Nephron progenitor cell (in vitro differentiated cells): ENCODE measurements around the gene WIPF2.

Source experiments
- DNase-seq: peaks from one replicate; pipeline ENCODE4 v3.0.0; 2021
- H3K27ac Mint-ChIP-seq: 2 replicates; pipeline ENCODE4 v1.8.0; 2021; ENCODE audit warnings: mild to moderate bottlenecking, moderate library complexity, mixed read lengths
- H3K27me3 Mint-ChIP-seq: 2 replicates; pipeline ENCODE4 v1.8.0; 2021; ENCODE audit warnings: mild to moderate bottlenecking, low read depth, mixed read lengths; ENCODE audit not compliant: poor library complexity
- H3K36me3 Mint-ChIP-seq: 2 replicates; pipeline ENCODE4 v1.8.0; 2021; ENCODE audit warnings: low read depth, mixed read lengths
- H3K4me1 Mint-ChIP-seq: 2 replicates; pipeline ENCODE4 v1.8.0; 2021; ENCODE audit warnings: mixed read lengths
- H3K4me3 Mint-ChIP-seq: 2 replicates; pipeline ENCODE4 v1.8.0; 2021; ENCODE audit warnings: mild to moderate bottlenecking, moderate library complexity, mixed read lengths
- H3K9me3 Mint-ChIP-seq: 2 replicates; pipeline ENCODE4 v1.8.0; 2021; ENCODE audit warnings: mild to moderate bottlenecking, moderate library complexity, mixed read lengths
- CTCF ChIP-seq: fragments of 200-600 bp; sonication (generic); IDR thresholded peaks from 2 replicates; pipeline ENCODE4 v1.5.0; 2021; ENCODE audit warnings: antibody characterized with exemption

The WIPF2 gene

GRCh38 chr17:40307001-40307730 is 88.1 kb downstream of the WIPF2 start:
- Mint-ChIP-seq H3K9me3 (no peaks in the 10 kb centered on the region), H3K27me3 (peaks cover 5% of the 10 kb centered on the region), H3K4me1 (peaks cover 27% of the 10 kb centered on the region), H3K27ac (no peak overlapping the region), H3K36me3 (peaks cover 5% of the 10 kb centered on the region), H3K4me3 (no peak overlapping the region)
- no peak for DNase-seq
- no peak for TF ChIP-seq CTCF

DNA sequence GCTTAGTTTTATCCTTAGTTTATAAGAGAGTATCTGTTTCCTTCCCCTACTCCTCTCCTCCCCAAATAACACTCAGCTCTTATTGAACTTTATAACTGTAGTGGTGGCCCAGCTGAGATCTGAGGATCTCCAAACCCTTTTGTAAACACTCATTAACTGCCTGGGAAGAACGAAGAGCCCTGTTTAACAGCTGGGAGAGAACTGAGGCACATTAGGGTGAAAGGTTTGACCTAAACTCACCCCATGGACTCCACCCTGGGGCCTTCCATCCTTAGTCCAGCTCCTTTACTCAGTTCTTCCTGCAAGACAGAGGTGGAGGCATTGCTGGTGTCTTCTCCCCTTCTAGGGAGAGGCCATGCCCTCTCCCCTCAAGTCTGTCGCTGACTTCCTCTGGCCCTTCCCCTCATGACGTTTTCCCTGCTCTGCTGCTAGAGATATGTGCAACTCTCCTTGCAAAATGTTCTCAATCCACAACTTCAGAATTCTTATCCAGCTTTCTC is 88.7 kb downstream of the WIPF2 start:
- Mint-ChIP-seq H3K4me1 (peaks cover 27% of the 10 kb centered on the region), H3K27ac (no peak overlapping the region), H3K36me3 (no peaks in the 10 kb centered on the region), H3K9me3 (no peaks in the 10 kb centered on the region), H3K4me3 (no peak overlapping the region), H3K27me3 (peaks cover 7% of the 10 kb centered on the region)
- TF ChIP-seq CTCF: no peak
- DNase-seq: no peak

- Mint-ChIP-seq H3K4me3 (no peak within 1 kb of the TSS), H3K27ac (no peak within 1 kb of the TSS), H3K36me3 (no peaks in the 10 kb centered on the region), H3K4me1 (peaks cover 12% of the 10 kb centered on the region), H3K27me3 (peaks cover 8% of the 10 kb centered on the region), H3K9me3 (no peaks in the 10 kb centered on the region)
- TF ChIP-seq CTCF: no peak
- peak; percentile 63 for DNase-seq
These were observed 90.2 kb downstream of the WIPF2 start, which contains the start of gene RARA for GRCh38 chr17:40309031-40309948. TSS of gene RARA (plus strand) at chr17:40309180. CDS start at chr17:40331219, 22,039 bp downstream.

DNA sequence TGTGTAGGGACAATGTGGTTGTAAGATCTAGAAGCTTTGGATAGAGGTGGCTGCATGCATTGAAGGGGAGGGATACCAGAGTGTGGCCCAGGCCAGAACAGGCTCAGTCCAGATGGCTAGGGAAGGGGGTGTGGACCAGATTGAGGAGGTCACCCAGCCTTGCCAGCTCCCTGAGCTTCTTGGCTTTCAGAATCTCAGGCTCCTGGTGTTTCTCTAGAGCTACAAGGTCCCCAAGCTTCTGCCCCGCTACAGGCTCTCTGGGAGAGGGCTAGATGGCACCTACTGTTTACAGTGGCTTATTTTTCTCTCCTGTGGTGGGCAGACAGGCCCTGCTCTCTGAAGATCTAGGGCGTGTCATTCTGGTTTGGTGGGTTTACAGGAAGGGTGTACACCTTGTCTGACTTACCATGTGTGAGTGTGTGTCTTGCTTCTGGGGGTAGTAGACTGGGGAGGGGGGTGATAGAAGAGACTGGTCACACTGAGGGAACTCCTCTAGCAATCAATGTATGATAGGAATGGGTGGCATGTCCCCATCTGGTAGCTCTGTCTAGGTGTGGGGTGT is 90.9 kb downstream of the WIPF2 start:
- Mint-ChIP-seq H3K4me1 (peaks cover 5% of the 10 kb centered on the region), H3K36me3 (no peaks in the 10 kb centered on the region), H3K27me3 (peaks cover 8% of the 10 kb centered on the region), H3K4me3 (no peak overlapping the region), H3K27ac (no peak overlapping the region), H3K9me3 (no peaks in the 10 kb centered on the region)
- TF ChIP-seq CTCF: no peak
- no peak for DNase-seq

GRCh38 chr17:40310882-40311391 is 91.8 kb downstream of the WIPF2 start:
- no peak for TF ChIP-seq CTCF
- no peak overlapping the region for H3K4me3 Mint-ChIP-seq
- no peaks in the 10 kb centered on the region for H3K9me3 Mint-ChIP-seq
- H3K27ac Mint-ChIP-seq: no peak overlapping the region
- H3K27me3 Mint-ChIP-seq: peaks cover 8% of the 10 kb centered on the region
- no peaks in the 10 kb centered on the region for H3K4me1 Mint-ChIP-seq
- no peaks in the 10 kb centered on the region for H3K36me3 Mint-ChIP-seq
- no peak for DNase-seq
